ENCODE measurements around the gene AKAP11.

AKAP11 gene

GRCh38 chr13:42275506-42275905, 3.6 kb downstream of the AKAP11 start:
- DNase-seq, result no peak

- DNase-seq, result no peak
Observed at GRCh38 chr13:42276683-42277082, 4.7 kb downstream of the AKAP11 start.

GRCh38 chr13:42277618-42278276, 5.8 kb downstream of the AKAP11 start:
- DNase-seq, result no peak

DNA sequence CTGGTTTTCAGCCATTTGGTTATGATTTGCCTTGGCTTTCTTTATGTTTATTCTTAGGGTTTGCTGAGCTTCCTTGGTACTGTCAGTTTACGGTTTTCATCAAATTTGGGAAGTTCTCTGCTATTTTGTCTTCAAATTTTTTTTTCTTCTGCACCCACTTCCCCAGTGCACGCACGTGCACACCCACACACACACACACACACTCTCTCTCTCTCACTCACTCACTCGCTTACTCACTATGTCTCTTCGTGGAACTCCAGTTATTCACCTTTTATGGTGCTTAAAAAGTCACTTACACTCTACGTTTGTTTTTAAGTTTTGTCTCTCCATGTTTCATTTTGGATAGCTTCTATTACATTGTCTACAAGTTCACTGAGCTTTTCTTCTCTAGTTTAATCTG, 7.1 kb downstream of the AKAP11 start:
- no peak for DNase-seq

- DNase-seq, result no peak
Observed at GRCh38 chr13:42279986-42280385, 8.0 kb downstream of the AKAP11 start.

DNA sequence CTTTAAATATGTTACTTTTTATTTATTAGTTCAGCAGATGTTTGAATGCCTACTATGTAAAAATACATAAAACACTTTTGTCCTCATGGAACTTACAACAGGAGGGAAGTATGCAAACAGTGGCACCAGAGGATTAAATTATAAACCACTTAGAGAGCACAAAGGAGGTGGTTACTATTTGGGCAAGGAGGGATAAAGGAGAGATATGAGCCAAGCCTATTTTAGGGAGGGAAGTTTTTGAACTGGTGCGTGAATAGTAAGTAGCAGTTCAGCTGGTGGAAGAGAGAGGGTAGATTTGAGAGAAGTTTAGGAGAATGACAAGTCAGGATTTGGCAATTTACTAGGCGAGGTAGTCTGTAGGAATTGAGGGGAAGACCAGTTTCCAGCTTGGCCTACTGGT, 8.6 kb downstream of the AKAP11 start:
- no peak for DNase-seq

DNA sequence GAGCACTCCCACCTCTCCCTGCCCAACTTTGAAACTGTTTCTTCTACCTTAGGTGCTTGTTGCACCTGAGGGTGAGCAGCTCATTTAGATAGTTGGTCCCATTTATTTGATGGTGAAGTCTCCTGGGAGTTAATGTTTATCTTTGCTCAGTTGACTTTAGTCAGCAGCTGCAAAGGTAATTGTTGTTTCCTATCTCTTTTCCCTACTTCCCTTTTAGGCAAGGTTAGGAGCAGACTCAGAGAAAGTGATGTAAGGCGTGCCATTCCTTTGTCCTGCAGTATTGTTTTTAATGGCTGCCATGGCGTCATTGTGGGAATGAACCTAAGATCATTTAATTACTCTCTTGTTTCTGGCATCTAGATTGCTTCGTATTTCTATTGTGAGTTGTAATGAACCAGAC, 11.6 kb downstream of the AKAP11 start:
- no peak for DNase-seq

DNA sequence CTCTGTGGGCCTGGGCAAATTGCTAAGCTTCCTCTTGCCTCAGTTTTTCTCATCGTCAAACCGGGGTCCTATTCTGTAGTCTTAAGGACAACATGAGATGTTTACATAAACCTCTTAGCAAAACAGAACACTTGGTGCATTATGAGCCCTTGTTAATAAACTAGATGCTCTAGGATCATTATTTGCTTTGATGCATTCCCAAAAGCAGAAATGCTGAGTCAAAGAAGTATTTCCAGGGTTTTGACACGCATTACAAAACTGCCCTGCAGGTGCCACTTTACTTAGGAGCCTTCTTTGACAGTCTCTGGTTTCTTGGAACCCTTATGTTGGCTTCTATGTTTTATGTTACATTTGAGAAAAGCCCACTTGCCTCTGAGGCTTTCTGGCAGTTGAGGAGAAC, 12.1 kb downstream of the AKAP11 start:
- DNase-seq, result no peak

DNA sequence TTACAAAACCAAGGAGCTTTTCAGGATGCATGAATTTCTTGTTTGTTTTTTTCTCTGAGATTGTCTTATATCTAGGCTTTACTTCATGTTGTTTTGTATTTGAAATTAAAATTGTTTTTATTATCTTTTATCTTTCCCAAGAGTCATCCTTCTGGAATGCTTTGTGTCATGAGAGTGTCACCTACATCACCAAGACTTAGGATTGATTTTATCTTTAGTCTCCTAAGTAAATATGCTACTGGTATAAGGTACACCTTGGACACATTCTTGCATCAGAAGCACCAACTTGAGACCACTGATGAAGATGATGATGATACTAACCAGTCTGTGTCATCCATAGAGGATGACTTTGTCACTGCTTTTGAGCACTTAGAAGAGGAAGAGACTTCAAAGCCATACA, 26.4 kb downstream of the AKAP11 start:
- no peak for DNase-seq

DNA sequence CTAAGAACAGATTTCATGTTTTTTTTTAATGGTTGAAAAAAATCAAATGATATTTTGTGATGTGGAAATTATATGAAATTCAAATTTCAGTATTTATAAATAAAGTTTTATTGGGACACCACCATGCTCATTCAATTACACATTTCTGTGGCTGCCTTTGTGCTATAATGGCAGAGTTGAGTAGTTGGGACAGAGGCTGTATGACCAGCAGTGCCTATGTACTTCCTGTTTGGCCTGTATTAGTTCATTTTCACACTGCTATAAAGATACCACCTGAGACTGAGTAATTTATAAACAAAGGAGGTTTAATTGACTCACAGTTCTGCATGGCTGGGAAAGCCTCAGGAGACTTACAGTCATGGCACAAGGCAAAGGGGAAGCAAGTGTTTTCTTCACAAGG, 33.6 kb downstream of the AKAP11 start:
- DNase-seq, result no peak

DNA sequence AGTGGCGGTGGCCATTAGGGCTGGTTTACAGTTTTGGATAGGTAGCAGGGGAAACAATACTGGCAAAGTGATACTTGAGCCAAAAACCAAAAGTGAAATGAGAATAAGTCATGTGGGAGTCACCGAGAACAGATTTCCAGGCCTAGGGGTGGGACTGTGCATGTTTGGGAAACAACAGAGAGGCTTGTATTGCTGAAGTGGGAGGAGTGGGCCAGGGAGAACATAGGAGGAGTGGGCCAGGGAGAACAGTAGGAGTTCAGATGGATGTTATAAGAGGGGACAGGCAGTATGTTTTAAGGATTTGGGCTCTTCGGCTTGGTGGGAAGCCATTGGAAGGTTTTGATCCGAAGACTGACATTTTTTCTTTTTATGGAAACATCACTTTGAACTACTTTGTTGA, 35.5 kb downstream of the AKAP11 start:
- DNase-seq, result no peak

DNA sequence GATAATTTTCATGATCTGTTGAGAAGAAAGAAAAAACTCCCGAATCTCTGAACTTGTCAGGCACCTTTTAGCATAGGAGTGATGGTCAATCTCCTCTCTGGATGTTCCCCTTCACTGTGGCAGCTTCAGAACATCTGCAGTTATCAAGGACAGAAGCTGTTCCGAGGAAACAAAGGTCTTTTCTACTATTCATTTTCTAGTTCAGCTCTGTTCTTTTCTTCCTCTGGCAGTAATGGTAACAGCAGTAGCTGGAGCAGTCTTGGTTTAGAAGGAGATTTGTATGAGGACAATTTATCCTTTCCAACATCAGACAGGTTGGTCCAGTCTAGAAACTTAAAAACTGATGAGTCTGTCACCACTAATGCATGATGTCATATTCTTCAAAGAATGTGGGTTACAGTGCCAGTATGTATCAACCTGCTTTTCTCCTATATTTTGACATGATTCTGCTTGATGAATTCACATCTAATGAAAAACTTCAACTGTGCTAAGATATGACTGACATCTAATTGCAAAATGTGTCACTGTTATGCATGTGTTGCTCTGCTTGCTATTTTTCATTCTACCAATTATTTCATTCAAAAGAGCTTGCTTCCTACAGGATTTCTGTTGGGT, 41.0 kb downstream of the AKAP11 start:
- DNase-seq, result no peak

GRCh38 chr13:42318570-42318969, 46.6 kb downstream of the AKAP11 start:
- no peak for DNase-seq

DNA sequence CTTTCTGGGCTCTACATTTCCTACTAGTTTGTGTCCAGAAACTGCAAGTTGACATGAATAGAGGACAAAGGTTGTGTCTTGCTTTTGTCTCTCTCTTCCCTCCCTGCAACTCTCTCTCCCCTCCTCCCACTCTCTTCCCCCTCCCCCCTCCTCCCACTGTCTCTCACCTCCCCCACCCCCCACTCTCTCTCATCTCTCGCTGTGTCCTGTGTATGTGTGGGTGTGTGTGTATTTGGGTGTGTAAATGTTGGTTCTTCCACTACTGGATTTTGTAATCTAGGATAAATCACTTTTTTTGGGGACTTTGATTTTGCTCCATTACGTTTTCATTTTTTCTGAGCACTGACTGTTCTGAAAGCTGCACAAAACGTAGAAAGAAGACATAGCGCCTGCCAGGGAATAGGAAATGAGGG, 48.4 kb downstream of the AKAP11 start:
- DNase-seq, result no peak

DNA sequence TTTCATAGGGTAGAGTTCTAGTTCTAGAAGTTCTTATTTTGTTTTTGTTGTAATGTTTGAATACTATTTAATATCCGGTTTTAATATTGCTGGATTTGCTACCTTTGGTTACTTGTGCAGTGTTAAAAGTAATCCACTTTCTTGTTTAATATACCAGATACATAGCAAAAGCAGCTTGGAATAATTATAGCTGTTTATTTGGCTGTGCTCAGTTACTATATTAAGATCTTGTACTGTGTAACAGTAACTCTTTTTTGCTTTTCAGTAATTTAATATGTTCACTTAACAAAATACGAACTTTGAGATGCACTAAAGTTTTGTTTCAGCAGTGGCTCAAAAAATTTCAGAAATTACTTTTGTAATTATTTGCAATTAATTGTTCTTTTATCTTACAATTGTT, 50.9 kb downstream of the AKAP11 start:
- DNase-seq, result no peak

GRCh38 chr13:42324704-42325103, 52.8 kb downstream of the AKAP11 start:
- DNase-seq, result no peak

DNA sequence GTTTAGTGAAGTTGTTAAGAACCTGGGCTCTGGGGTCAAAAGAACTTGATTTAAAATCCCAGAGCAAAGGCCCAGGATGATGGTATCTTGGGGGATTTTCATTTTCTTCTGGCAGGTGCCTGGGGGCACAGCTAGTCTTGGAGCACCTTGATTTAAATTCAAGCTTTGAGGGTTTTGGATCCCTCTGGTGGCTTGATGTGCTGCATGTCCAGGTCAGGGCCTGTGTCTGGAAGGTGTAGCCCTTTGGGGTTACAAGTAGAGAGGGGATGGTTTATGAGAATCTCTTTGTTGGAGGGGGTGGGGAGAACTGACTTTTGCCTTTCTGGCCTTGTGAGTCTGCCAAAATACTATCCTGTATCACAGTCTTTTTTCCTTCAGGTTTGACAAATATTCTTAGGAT, 55.8 kb downstream of the AKAP11 start:
- DNase-seq, result no peak

DNA sequence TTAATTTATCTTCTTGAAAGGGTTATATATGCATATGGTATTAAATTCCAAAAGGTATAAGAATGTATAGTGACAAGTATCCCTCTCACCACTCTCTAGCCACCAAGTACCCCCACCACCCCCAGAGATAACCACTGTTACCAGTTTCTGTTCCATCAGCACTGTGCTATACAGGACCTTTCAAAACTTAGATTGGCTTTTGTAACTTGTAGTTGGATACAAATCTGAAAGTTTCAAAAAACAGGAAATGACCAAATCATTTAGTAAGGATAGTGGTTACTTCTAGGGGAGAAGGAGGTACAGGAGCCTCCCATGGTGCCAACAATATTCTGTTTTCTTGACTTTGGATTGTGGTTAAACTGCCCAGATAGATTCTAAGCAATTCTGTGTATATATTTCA, 56.7 kb downstream of the AKAP11 start:
- DNase-seq, result no peak

DNA sequence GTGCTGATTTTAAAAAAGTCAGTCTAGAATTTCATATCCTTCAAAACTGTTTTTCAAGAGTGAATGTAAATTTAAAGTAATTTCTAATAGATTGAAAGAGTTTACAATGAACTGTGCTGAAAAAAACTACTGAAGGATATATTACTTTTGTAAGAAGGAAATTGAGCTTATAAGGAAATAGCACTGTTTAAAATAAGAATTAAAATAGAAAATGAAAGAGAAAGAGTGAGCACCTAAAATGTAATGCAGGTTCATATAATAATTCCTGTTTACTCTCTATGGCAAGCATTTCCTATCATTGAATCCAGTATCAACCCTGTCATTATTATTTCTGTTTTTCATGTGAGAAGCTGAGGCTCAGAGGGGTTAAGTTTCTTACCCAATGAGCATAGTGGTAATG, 57.3 kb downstream of the AKAP11 start:
- DNase-seq, result no peak

- DNase-seq, result no peak
Observed at GRCh38 chr13:42331009-42331408, 59.1 kb downstream of the AKAP11 start.

DNA sequence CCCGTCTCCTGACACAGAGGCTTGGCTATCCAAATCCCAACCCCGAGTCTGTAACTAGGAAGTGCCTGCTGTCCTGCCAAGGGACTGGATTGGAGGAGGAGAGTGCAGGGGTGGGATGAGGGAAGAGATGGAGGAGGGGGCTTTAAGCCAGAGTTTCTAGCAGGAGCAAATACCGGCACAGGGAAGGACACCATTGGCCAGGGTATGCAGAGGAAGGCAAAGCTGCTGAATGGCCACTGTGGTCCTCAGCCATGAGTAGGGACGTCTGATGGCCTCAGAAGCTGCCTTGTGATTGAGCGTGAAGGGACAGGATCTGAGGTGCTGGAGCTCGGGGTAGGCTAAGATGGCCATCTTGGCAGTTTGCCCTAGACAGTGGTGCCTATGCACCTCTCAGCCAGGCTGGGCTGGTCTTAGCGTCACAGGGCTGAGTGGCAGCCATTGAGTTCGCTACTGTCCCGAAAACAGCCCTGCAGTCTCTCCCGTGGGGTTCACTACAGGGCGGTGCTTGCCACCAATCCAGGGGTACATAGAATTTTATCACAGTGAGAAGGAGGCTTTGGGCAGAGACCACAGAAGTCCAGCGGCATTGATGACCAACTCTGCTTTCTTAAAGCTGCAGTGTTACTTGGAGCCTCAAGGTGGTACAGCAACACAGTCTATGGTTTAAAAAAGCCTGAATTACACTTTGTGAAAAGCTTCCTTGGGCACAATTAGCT, 61.8 kb downstream of the AKAP11 start:
- DNase-seq, result no peak

DNA sequence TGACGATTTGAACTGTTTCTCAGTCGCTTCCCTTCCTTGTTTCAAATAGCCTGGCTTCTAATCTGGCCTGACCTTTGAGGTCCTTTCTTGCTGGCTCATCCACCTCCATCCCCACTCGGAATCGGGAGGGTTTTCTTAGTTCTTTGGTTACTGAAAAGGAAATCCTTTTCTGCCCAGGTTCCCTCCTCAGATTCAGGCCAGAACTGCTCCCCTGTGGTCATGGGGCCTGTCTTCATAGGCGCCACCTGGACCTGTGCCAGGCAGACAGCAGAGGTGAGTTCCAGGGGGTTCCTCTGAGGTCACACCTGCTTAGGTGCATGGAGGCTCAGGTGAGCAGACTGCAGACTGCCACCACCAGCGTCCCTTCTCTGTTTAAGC, 62.4 kb downstream of the AKAP11 start:
- no peak for DNase-seq

DNA sequence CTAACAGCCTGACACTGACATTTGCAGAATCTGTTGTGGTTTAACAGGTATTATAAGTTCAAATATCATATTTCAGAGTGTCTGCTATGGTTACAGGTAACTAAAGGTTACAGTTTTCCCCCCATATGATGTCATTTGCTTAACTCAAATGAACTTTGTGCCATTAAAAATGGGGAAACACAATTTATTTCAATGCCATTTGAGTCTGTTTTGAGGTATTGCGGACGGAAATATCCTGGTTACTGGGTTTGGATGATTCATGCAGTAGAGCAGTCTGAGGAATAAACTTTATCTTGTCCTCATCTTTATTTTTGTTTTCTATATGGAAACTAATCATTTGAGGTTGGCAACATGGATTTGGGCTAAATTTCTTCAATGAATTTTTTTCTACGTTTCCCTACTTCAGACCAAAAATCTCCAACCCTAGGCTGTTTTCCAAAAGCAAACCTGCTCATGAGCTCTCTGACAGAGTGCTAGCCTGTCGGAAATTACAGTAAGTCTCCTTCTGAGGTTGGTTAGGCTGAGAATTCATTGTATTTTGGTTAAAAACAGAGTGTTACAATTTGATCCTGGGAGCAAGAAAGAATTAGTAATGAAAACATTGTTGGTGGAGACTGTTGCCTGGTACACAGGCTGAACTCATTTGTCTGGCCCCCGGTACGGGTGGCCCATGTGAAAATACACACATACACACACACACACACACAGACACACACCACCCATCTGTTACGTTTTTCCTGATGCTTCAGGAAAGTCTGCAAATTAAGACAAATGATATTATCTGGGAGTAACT, 66.1 kb downstream of the AKAP11 start:
- DNase-seq, result no peak

GRCh38 chr13:42345367-42345766, 73.4 kb downstream of the AKAP11 start:
- no peak for DNase-seq

Measured in activated effector memory CD4-positive, alpha-beta T cell treated with Interleukin-2 at 50 U/mL for 16 hours (primary cell).